K562 (cell line): Measurements from ENCODE around the gene ENDOG. TPM values are rescaled to one million over a fixed set of nuclear protein-coding genes. Genes with fewer than 3 reads are reported as not detected.

Experiments
- ATAC-seq: fragments of 200-7000 bp; cut with Tn5 transposase; 3 replicates; pipeline ENCODE4 v1.9.1; 2020; ENCODE audit warnings: moderate library complexity
- BruUV-seq: library from RNA; stranded (reverse); fragments of 400-500 nt; replicated peaks from 2 replicates; lab custom pipeline; 2021; lab: Mats Ljungman, UMichigan
- CTCF ChIA-PET: fragments of 300-600 bp; formaldehyde crosslinking; extraction: SDS; loops from one replicate; lab custom pipeline; 2021; ENCODE audit warnings: low intra/inter-chr PET ratio; lab: Yijun Ruan, JAX
- POLR2A ChIA-PET: fragments of 300-600, 350-650 bp; sonication (Branson Sonifier 250); formaldehyde crosslinking; extraction: SDS; loops from one replicate; lab custom pipeline; 2021; ENCODE audit warnings: antibody characterized with exemption, inconsistent platforms; lab: Yijun Ruan, JAX
- DNase-seq, 4 experiments: peaks; one replicate each; pipeline versions ENCODE4 v3.0.0 to v3.0.0-alpha.2; 2011 to 2018; ENCODE audit warnings: low spot score in 3 of 4, mixed read lengths in 3 of 4; ENCODE audit errors: extremely low read depth in 1 of 4
- FAIRE-seq: peaks from 2 replicates; lab custom pipeline; 2011; peaks lifted over from hg19 to GRCh38; lab: Jason Lieb, UNC
- H2AFZ ChIP-seq: 2 replicates; pipeline ENCODE4 v1.6.0; 2011; ENCODE audit warnings: low read depth, low read length, control low read depth, inconsistent platforms
- H3K27ac ChIP-seq: fragments of 200-600 bp; 3 replicates; pipeline ENCODE4 v1.8.0; 2011; ENCODE audit warnings: low read depth, mild to moderate bottlenecking, control low read depth, inconsistent platforms, low read length, moderate library complexity, mixed read lengths; ENCODE audit errors: extremely low read depth
- H3K27me3 ChIP-seq, 2 experiments: fragments of 300-600 bp in 1 of 2; 2 replicates in 1 of 2; 3 replicates in 1 of 2; pipeline versions ENCODE4 v1.6.0 to v1.8.0; 2011; ENCODE audit warnings: inconsistent platforms in 2 of 2, low read length in 2 of 2, mild to moderate bottlenecking in 1 of 2, mixed read lengths in 1 of 2, moderate library complexity in 1 of 2; ENCODE audit not compliant: control insufficient read depth in 2 of 2, insufficient read depth in 2 of 2
- H3K36me3 ChIP-seq: fragments of 300-600 bp; 3 replicates; pipeline ENCODE4 v1.8.0; 2011; ENCODE audit warnings: mild to moderate bottlenecking, low read length, inconsistent platforms; ENCODE audit not compliant: control insufficient read depth, insufficient read depth
- H3K4me1 ChIP-seq, 2 experiments: fragments of 200-600 bp in 1 of 2; replicated peaks in 1 of 2; 2 replicates in 1 of 2; 3 replicates in 1 of 2; pipeline versions ENCODE4 v1.5.1 to v1.8.0; 2011; ENCODE audit warnings: inconsistent platforms in 2 of 2, low read length in 2 of 2, mild to moderate bottlenecking in 1 of 2, mixed read lengths in 1 of 2, moderate library complexity in 1 of 2; ENCODE audit not compliant: control insufficient read depth in 2 of 2, insufficient read depth in 2 of 2
- H3K4me2 ChIP-seq: 2 replicates; pipeline ENCODE4 v1.6.1; 2011; ENCODE audit warnings: low read length, control low read depth, inconsistent platforms, mixed read lengths; ENCODE audit not compliant: insufficient read depth
- H3K4me3 ChIP-seq: fragments of 200-600 bp; sonication (generic), shearing (Covaris generic); 2 replicates; pipeline ENCODE4 v1.5.1; 2016; ENCODE audit warnings: control low read depth, inconsistent platforms
- H3K79me2 ChIP-seq: fragments of 200-600 bp; 3 replicates; pipeline ENCODE4 v1.8.0; 2011; ENCODE audit warnings: low read length, inconsistent platforms; ENCODE audit not compliant: control insufficient read depth, insufficient read depth
- H3K9ac ChIP-seq, 2 experiments: 2 replicates each; pipeline versions ENCODE4 v1.6.0 to v1.6.1; 2011; ENCODE audit warnings: low read depth in 2 of 2, low read length in 2 of 2, control low read depth in 1 of 2, inconsistent platforms in 1 of 2, mild to moderate bottlenecking in 1 of 2, mixed read lengths in 1 of 2; ENCODE audit not compliant: insufficient read depth in 1 of 2
- H3K9me1 ChIP-seq: one replicate; pipeline ENCODE4 v1.6.0; 2011; ENCODE audit warnings: inconsistent platforms, mild to moderate bottlenecking, low read length, moderate library complexity; ENCODE audit not compliant: control insufficient read depth, insufficient read depth
- H3K9me3 ChIP-seq: replicated peaks from 2 replicates; pipeline ENCODE4 v1.5.1; 2011; ENCODE audit warnings: low read depth, low read length, inconsistent platforms; ENCODE audit not compliant: control insufficient read depth, insufficient read depth
- H4K20me1 ChIP-seq: replicated peaks from 2 replicates; pipeline ENCODE4 v1.6.1; 2011; ENCODE audit warnings: low read length, inconsistent platforms, mixed read lengths; ENCODE audit not compliant: control insufficient read depth, insufficient read depth
- C11orf30 ChIP-seq: fragments of 450-650 bp; IDR thresholded peaks from 2 replicates; pipeline ENCODE4 v1.6.1; 2016; ENCODE audit warnings: low read depth, mild to moderate bottlenecking
- MEF2A ChIP-seq: IDR thresholded peaks from 2 replicates; pipeline ENCODE4 v1.6.1; 2011; ENCODE audit warnings: low read depth, mild to moderate bottlenecking, low read length, moderate library complexity; ENCODE audit not compliant: control insufficient read depth
- STAT5B ChIP-seq: fragments of 250-450 bp; sonication (Bioruptor Pico); IDR thresholded peaks from 2 replicates; pipeline ENCODE4 v1.8.0; 2021; ENCODE audit warnings: mild to moderate bottlenecking, inconsistent platforms
- TAF1 ChIP-seq: IDR thresholded peaks from 2 replicates; pipeline ENCODE4 v1.6.1; 2011; ENCODE audit warnings: mild to moderate bottlenecking, low read length, moderate library complexity; ENCODE audit not compliant: insufficient read depth, control insufficient read depth, severe bottlenecking; ENCODE audit errors: extremely low read depth
- WGBS: fragments of 100-300 bp; shearing (Covaris generic); methylation state at CpG from one replicate; pipeline ENCODE4 v1.1.6; 2016; ENCODE audit warnings: low coverage, mixed read lengths; ENCODE audit not compliant: insufficient coverage; ENCODE audit errors: missing lambda C conversion rate; 5-methylcytosine and 5-hydroxymethylcytosine counted together
- in situ Hi-C: fragments of 300-500 bp; cut with MboI; formaldehyde crosslinking; loops from 4 replicates; pipeline ENCODE4 v1.15.0; 2018; ENCODE audit warnings: inconsistent platforms, mixed read lengths
- intact Hi-C: fragments of 100-400 bp; cut with micrococcal nuclease; formaldehyde crosslinking; loops from 2 replicates; pipeline ENCODE4 v1.14.2; 2022
- polyA plus RNA-seq, 8 experiments: library from polyadenylated mRNA; depleted of rRNA in 4 of 8; stranded (reverse) in 5 of 8; unstranded in 3 of 8; fragments of >200 nt; fragmentation: Nextera tagmentation in 2 of 8; fragmentation: Illumina TruSeq in 1 of 8; extraction: Ambion mirVana in 2 of 8; extraction: Trizol in 1 of 8; gene quantifications; 2 replicates each; pipeline versions ENCODE4 v1.2.1 to v1.2.3, GENCODE V29; 2011 to 2014; ENCODE audit warnings: inconsistent platforms in 1 of 8, missing spikeins in 1 of 8
- total RNA-seq, 7 experiments: library from RNA; depleted of rRNA in 6 of 7; stranded (reverse); fragments of >200 nt in 6 of 7; fragmentation: Illumina TruSeq in 2 of 7; extraction: Trizol in 2 of 7; gene quantifications; 2 replicates each; pipeline versions ENCODE4 v1.2.1 to v1.2.3, GENCODE V29; 2011 to 2021; ENCODE audit warnings: low replicate concordance in 1 of 7
- TF ChIP-seq, protein P1 (sequence below): fragments of 250-450 bp; sonication (Bioruptor Pico); IDR thresholded peaks from 2 replicates; pipeline ENCODE4 v1.5.0; 2020; ENCODE audit warnings: mild to moderate bottlenecking
- TF ChIP-seq, protein P2 (sequence below): fragments of 250-450 bp; sonication (Bioruptor Pico); IDR thresholded peaks from 2 replicates; pipeline ENCODE4 v1.4.0; 2020
- TF ChIP-seq, protein P3 (sequence below): fragments of 450-650 bp; IDR thresholded peaks from 2 replicates; pipeline ENCODE4 v1.6.1; 2016
- TF ChIP-seq, protein P4 (sequence below): fragments of 250-450 bp; sonication (Bioruptor Pico); IDR thresholded peaks from 2 replicates; pipeline ENCODE4 v1.5.0; 2021; ENCODE audit warnings: mild to moderate bottlenecking, borderline replicate concordance

ENDOG gene
- total and polyA plus RNA-seq, 9 of the 15 experiments (the other 6 are each of a cell fraction or from before 2014, with no cell fraction given) = 1.2 to 91.0 (median 25.5) TPM

DNA sequence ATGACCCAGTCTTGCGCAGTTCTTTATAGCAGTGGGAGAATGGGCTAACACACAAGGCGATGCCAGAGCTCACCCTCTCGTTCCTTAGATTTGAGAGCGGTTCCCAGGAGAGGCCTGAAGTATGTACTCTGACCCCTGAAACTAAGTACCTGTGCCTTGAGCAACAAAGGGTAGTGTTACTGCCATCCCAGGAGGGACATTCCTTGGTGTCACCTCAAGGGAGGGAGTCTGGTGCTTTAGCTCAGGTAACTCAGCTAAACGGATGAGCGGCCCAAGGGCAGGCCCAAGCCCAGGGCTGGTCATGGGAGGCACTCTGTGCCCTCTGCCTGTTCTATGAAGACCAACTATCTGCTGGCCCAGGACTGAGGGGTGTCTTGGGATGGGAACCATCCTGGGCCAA is 43.2 kb downstream of the ENDOG start:
- in situ Hi-C loops (loop anchor here (5.0 kb wide), 1 partner anchor 66 kb away; no protein-coding TSS in a partner anchor), intact Hi-C loops (loop anchor here (5.0 kb wide), 1 partner anchor 44 kb away; the partner anchor contains the start of gene ENDOG)
- no peak overlapping the region for H3K4me2 ChIP-seq
- ChIA-PET CTCF (no interaction called here), POLR2A (interaction anchor here (0.6 to 0.7 kb wide), 2 partner anchors 15 to 36 kb away, joined by 3 read pairs; no protein-coding TSS in a partner anchor)
- no peak for DNase-seq
- ATAC-seq = no peak
- H3K4me1 ChIP-seq = peaks cover 10 to 11% of the 10 kb centered on the region in 2 experiments; a peak in 4 of 5 replicates
- H3K9ac ChIP-seq = no peak overlapping the region
- BruUV-seq = no TSS peak
- no peak overlapping the region for H3K27ac ChIP-seq
- no peak overlapping the region for H2AFZ ChIP-seq
- no peaks in the 10 kb centered on the region for H4K20me1 ChIP-seq
- no peaks in the 10 kb centered on the region for H3K9me3 ChIP-seq
- no peaks in the 10 kb centered on the region for H3K36me3 ChIP-seq
- no peak overlapping the region for H3K4me3 ChIP-seq
- FAIRE-seq = no peak
- H3K79me2 ChIP-seq = no peaks in the 10 kb centered on the region
- H3K9me1 ChIP-seq = no peaks in the 10 kb centered on the region
- no peaks in the 10 kb centered on the region for H3K27me3 ChIP-seq
- TF ChIP-seq, protein P1, sequence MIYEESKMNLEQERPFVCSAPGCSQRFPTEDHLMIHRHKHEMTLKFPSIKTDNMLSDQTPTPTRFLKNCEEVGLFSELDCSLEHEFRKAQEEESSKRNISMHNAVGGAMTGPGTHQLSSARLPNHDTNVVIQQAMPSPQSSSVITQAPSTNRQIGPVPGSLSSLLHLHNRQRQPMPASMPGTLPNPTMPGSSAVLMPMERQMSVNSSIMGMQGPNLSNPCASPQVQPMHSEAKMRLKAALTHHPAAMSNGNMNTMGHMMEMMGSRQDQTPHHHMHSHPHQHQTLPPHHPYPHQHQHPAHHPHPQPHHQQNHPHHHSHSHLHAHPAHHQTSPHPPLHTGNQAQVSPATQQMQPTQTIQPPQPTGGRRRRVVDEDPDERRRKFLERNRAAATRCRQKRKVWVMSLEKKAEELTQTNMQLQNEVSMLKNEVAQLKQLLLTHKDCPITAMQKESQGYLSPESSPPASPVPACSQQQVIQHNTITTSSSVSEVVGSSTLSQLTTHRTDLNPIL (CRISPR knock-in tag) = no peak
- 79% methylated on average over 6 of the region's 6 CpGs for WGBS

DNA sequence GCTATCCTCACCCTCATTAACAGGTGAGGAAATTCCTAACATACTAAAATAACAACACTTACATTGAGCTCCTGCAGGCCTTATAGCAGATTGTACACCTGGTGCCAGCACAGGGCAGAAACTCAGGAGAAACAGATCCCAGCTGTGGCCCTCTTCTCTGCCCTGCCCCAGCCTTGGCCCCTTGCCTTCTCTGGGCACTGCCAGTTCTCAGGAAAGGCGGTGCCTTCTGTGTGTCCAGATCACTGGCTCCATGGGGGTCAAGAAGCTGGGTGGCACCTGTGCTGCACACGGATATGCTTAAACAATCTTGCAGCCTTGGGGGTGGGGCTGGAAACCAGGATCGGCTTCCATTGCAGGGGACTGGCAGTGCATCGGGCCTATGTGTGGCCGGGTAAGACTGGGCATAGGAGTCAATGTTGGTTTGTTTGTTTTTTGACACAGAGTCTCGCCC is 44.1 kb downstream of the ENDOG start:
- Histone ChIP-seq H3K4me3 (no peak overlapping the region), H3K36me3 (no peaks in the 10 kb centered on the region), H3K27ac (no peak overlapping the region), H3K79me2 (no peaks in the 10 kb centered on the region), H3K4me1 (peaks cover 10 to 11% of the 10 kb centered on the region in 2 experiments; a peak in 4 of 5 replicates), H3K9me1 (no peaks in the 10 kb centered on the region), H2AFZ (no peak overlapping the region), H3K4me2 (no peak overlapping the region), H3K9ac (peak overlapping the region in 1 of 2 experiments; percentile 53; a peak in 2 of 4 replicates), H4K20me1 (no peaks in the 10 kb centered on the region), H3K9me3 (no peaks in the 10 kb centered on the region), H3K27me3 (no peaks in the 10 kb centered on the region)
- no peak for ATAC-seq
- FAIRE-seq = no peak
- WGBS = 81% methylated on average over 6 of the region's 6 CpGs
- BruUV-seq = no TSS peak
- no peak for DNase-seq
- intact Hi-C loops (loop anchor here (5.0 kb wide), 1 partner anchor 45 kb away; the partner anchor contains the start of gene ENDOG), in situ Hi-C loops (loop anchor here (5.0 kb wide), 1 partner anchor 65 kb away; no protein-coding TSS in a partner anchor)
- POLR2A ChIA-PET = interaction anchor here (0.6 kb wide), 1 partner anchor 15 kb away, joined by 3 read pairs; no protein-coding TSS in a partner anchor
- CTCF ChIA-PET = no interaction called here
- TF ChIP-seq TAF1 (no peak), MEF2A (no peak), STAT5B (no peak), C11orf30 (no peak)
- TF ChIP-seq, protein P2, sequence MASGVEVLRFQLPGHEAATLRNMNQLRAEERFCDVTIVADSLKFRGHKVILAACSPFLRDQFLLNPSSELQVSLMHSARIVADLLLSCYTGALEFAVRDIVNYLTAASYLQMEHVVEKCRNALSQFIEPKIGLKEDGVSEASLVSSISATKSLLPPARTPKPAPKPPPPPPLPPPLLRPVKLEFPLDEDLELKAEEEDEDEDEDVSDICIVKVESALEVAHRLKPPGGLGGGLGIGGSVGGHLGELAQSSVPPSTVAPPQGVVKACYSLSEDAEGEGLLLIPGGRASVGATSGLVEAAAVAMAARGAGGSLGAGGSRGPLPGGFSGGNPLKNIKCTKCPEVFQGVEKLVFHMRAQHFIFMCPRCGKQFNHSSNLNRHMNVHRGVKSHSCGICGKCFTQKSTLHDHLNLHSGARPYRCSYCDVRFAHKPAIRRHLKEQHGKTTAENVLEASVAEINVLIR (CRISPR knock-in tag) = no peak
- TF ChIP-seq, protein P3, sequence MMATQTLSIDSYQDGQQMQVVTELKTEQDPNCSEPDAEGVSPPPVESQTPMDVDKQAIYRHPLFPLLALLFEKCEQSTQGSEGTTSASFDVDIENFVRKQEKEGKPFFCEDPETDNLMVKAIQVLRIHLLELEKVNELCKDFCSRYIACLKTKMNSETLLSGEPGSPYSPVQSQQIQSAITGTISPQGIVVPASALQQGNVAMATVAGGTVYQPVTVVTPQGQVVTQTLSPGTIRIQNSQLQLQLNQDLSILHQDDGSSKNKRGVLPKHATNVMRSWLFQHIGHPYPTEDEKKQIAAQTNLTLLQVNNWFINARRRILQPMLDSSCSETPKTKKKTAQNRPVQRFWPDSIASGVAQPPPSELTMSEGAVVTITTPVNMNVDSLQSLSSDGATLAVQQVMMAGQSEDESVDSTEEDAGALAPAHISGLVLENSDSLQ = no peak
- TF ChIP-seq, protein P4, sequence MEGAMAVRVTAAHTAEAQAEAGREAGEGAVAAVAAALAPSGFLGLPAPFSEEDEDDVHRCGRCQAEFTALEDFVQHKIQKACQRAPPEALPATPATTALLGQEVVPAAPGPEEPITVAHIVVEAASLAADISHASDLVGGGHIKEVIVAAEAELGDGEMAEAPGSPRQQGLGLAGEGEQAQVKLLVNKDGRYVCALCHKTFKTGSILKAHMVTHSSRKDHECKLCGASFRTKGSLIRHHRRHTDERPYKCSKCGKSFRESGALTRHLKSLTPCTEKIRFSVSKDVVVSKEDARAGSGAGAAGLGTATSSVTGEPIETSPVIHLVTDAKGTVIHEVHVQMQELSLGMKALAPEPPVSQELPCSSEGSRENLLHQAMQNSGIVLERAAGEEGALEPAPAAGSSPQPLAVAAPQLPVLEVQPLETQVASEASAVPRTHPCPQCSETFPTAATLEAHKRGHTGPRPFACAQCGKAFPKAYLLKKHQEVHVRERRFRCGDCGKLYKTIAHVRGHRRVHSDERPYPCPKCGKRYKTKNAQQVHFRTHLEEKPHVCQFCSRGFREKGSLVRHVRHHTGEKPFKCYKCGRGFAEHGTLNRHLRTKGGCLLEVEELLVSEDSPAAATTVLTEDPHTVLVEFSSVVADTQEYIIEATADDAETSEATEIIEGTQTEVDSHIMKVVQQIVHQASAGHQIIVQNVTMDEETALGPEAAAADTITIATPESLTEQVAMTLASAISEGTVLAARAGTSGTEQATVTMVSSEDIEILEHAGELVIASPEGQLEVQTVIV (CRISPR knock-in tag) = no peak
